Astrocyte of the hippocampus (primary cell): ENCODE results near the gene ITGB1BP2.
"Not testable (repeated sequence)": the region's sequence is repeated elsewhere in the genome, so short reads cannot be mapped to it uniquely, and the experiment has no call there.

Experiments
- DNase-seq: peaks from one replicate; pipeline ENCODE4 v3.0.0; 2011; ENCODE audit warnings: low read depth, low spot score

ITGB1BP2 gene

DNA sequence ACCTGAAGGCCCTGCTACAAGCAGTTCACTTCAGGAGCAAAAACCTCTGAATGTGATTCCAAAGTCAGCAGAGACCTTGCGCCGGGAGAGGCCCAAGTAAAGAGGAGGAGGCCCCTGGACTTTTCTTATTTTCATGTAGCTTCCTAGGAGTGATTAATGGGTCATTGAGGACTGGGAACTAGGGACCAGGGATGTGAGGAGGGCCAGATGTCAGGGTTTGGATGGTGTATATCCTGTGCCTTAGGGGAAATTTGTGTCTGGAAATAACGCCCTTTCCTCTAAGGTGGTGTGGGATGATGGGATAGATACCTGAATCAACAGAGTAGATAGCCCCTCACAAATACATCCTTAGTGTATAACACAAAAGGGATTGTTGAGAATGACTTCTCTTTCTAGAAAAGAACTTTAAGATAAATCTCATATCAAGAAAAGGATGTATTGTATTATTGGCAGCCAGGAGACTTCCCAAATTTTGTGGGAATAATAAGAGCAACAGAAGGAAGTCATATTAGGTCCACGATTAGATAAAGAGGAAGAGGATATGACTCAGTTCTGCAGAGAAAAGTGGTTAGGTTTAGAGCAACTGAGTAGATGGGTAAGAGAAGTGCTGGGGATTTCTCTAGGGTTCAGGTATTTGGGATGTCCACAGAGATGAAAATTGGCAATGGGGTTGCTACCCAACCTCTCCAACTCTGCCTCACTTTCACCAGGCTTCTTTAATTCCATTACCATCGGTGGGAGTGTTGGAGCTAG lies 1.1 kb downstream of the ITGB1BP2 start:
- DNase-seq = no peak

DNA sequence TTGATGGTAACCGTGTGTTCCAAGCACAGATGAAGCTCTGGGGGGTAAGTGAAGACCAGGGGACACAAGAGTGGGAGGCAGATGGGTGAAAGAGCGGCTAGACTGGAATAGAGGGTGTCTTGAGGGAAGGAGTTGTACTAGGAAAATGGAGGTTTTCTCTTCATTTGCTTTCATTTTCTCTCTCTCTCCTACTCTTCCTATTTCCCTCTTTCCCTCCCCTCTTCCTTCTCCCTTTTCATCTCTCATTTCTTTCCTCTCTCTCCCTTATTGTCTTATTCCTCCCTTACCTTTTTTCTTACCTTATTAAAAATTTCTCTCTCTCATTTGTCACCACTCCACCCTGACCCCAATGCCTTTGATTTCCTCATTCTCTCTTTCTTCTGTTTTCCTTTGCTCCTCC lies 3.0 kb downstream of the ITGB1BP2 start:
- no peak for DNase-seq

DNA sequence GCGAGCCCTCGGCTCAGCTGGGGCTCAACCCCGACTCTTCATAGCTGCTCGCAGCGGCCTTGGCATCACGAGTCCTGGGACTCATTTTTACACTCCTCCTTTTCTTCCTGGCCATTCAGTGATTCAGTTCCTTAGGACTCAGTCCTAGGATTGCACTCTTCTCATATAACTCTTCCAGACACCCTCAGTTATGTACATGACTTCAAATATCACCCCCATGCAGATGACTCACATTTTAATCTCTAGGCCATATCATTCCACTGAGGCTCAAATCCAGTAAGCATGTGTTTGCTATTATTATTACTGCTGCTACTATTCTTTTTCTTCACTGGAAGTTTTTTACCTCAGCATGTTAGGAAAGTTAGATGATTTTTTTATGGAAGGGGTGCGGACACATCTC lies 14.4 kb downstream of the ITGB1BP2 start:
- peak; percentile 26 for DNase-seq

DNA sequence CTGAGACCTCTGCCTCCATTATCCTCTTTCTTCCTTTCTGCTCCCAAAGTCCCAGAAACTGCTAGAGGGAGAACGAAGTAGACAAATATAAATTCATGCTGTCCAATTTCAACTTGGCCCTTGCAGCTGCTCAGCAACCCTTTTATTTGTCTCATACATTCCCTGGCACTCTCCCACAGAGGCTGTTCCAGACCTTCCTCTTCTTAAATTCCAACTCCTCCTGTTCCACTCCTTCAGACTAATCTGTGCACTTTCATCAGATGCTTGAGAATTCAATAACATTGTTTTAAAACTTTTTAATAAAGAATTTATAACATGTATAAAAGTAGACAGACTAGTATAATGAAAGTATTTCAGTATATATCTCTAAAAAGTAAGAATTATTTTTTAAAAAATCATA lies 15.4 kb downstream of the ITGB1BP2 start:
- DNase-seq = not testable (repeated sequence)

DNA sequence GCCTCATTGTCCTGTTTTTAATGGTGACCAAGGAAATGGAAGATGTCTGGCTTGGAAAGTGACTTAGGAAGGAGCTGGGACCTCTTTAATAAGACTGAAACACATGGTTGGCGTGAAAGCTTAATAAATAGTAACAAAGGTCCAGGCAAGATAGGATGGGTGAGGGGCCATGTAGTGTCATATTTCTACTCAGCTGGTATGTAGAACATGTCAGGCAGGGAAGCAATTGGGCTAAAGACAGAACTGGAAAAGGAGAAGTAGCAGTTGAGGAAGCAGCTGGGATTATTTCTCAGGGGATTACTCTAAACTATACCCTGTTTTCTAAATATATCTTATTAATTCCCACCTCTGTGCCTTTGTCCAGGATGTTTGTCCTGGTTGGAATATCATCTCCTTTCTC lies 18.6 kb downstream of the ITGB1BP2 start:
- no peak for DNase-seq

DNA sequence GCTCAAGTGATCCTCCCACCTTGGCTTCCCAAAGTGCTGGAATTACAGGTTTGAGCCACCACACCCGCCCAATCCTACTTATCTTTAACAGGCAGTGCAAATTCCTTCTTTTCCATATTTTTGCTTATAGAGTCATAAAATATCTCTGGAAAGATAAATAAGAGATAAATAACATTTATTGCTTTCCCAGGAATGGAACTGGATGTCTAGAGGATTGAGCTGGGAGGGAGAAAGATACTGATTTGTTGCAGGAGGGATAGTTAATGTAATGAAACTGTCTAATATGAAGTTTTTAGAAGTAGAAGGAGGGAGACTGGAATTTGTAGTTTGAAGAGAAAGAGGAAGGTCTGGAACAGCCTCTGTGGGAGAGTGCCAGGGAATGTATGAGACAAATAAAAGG lies 20.2 kb downstream of the ITGB1BP2 start:
- DNase-seq = no peak

DNA sequence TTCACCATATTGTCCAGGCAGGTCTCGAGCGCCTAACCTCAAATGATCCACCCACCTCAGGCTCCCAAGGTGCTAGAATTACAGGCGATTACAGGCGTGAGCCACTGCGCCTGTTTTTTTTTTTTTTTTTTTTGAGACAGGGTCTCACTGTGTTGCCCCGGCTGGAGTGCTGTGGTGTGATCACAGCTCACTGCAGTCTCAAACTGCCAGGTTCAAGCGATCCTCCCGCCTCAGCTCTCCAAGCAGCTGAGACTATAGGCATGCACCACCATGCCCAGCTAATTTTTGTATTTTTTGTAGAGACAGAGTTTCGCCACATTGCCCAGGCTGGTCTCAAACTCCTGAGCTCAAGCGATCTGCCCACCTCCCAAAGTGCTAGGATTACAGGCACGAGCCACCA lies 22.9 kb downstream of the ITGB1BP2 start:
- DNase-seq = not testable (repeated sequence)

DNA sequence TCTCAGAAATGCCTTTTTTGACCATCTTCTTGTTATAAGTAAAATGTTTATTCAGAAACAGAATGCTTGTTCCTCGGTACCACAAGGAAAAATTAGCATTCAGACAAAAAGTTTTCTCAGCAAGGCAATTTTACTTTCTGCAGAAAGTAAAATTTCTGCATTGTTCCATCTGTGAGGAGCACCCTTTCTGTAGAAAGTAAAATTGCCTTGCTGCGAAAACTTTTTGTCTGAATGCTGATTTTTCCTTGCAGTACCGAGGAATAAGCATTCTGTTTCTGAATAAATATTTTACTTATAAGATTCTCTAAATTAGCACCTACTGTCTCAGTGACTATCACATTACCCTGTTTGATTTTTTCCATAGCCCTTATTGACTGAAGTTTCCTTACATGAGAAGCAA lies 24.8 kb downstream of the ITGB1BP2 start:
- DNase-seq = no peak

DNA sequence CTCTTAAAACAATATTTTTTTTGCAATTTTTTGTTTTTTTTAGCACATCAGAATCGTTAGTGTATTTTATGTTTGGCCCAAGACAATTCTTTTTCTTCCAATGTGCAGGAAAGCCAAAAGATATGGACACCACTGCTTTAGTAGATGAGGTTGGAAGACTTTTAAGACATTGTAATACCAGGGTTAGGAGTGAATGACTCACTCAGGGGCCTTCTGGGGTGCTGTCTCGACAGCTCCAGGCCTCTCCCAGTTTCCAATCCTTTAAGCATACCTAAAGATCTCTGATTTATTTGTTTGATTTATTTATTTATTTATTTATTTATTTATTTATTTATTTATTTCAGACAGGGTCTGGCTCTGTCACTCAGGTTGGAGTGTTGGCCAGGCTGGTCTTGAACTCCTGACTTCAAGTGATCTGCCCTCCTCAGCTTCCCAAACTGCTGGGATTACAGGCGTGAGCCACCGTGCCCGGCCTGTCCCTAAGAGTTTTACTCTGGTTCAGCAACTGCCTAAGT lies 47.7 kb downstream of the ITGB1BP2 start:
- not testable (repeated sequence) for DNase-seq

DNA sequence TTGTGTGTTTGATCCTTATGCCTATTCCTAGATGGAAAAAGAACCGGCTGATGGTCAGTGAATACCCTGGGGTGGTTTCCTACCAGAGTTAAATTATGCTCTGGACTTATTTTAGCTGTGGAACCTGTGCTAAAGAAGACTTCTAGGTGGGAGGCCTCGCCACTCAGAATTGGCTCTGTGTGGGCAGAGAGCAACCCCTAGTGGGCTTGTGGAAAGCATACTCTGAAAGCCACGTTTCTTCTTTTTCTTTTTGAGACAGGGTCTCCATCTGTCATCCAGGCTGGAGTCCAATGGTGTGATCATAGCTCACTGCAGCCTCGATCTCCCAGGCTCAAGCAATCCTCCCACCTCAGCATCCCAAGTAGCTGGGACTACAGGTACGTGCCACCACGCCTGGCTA lies 48.3 kb downstream of the ITGB1BP2 start:
- not testable (repeated sequence) for DNase-seq

DNA sequence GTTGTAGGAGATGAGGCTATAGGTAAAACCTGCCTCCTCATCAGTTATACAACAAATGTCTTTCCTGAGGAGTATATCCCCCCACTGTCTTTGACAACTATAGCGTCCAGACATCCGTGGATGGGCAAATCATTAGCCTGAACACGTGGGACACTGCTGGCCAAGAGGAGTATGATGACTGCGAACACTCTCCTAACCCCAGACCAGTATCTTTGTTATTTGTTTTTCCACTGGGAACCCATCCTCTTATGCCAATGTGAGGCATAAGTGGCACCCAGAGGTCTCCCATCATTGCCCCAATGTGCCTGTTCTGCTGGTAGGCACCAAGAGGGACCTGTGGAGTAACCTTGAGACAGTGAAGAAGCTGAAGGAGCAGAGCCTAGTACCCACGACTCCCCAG lies 50.9 kb downstream of the ITGB1BP2 start:
- DNase-seq = not testable (repeated sequence)
